ENCODE data around the gene FAIM2.

DNA sequence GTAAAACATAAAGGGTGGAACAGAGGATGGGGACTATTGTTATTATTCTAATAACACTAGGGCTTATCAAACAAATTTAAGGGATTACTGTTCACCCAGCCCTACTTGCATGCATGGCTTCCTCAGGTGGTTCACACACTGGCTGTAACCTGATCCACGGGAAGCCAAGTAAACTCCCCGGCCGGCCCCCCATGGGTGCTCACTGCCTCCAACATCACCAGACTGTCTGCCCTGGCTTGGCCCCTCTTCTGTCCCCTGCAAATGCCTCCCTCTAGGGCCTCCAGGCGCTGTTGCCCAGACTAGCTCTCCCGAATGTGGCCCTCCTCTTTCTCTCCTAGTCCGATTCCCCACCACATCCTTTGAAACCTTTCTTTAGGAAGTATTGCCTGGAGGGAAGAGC is 18.6 kb downstream of the FAIM2 start:
- TF ChIP-seq TAF1 (IDR thresholded peaks at IDR 0.05; ENCODE audit: low read depth, low read length) (no peak), POLR2A (IDR thresholded peaks at IDR 0.05; ENCODE audit: low read depth, low read length) (no peak)
